Right ventricle myocardium inferior (tissue), 1 donor: ENCODE measurements around the gene RPTN. TPM values are rescaled to one million over a fixed set of nuclear protein-coding genes. Genes with fewer than 3 reads are reported as not detected.

Experiments used
- ATAC-seq: fragments of 200-7000 bp; cut with Tn5 transposase; one replicate; pipeline ENCODE4 v1.9.1; 2020; ENCODE audit warnings: mild to moderate bottlenecking, moderate library complexity
- DNase-seq: peaks from one replicate; pipeline ENCODE4 v3.0.0; 2021; ENCODE audit errors: missing footprints
- intact Hi-C: fragments of 100-400 bp; cut with DNase I; formaldehyde crosslinking; loops from one replicate; pipeline ENCODE4 v1.11.0; 2022
- long read RNA-seq: library from polyadenylated mRNA; unstranded; transcript quantifications from one replicate; pipeline ENCODE4 v2.0.0, GENCODE V29; 2021
- total RNA-seq: library from RNA; stranded (reverse); fragmentation: NEBNext Ultra II Directional; extraction: Animal tissue kit (Norgen Biotek cat#: 25700); gene quantifications from one replicate; pipeline ENCODE4 v1.2.1, GENCODE V29; 2021
- donor health status: DM: no; HTN: yes; CAD: no; lungs with severe emphysema.

Gene RPTN
- total RNA-seq = not detected
- long read RNA-seq = 0 reads

- DNase-seq (no peak), ATAC-seq (no peak)
- intact Hi-C loops = no loop called here
These were observed at the start of gene RPTN for GRCh38 chr1:152159144-152159543. Gene RPTN, minus strand, starts transcription at chr1:152159228. Its CDS starts 1,339 bp downstream, at chr1:152157889.

DNA sequence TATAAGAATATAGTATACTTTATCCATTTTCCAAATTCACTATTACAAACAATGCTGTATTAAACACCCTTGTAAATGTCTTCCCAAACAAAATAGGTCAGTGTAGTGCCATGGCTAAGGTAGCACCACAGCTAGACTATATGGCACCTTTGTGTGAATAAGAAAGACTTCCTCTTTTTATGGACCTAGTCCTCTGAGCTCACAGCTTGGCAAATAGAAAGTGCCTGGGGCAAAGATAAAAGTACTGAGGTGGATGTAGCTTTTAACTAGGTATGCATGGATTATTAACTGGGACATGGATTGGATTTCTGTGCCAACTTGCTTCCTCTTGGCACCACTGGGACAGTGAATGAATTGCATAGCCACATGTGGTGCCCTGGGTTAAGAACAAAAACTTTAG, 40.0 kb upstream of the RPTN start:
- no peak for ATAC-seq
- intact Hi-C loops = no loop called here
- no peak for DNase-seq

DNA sequence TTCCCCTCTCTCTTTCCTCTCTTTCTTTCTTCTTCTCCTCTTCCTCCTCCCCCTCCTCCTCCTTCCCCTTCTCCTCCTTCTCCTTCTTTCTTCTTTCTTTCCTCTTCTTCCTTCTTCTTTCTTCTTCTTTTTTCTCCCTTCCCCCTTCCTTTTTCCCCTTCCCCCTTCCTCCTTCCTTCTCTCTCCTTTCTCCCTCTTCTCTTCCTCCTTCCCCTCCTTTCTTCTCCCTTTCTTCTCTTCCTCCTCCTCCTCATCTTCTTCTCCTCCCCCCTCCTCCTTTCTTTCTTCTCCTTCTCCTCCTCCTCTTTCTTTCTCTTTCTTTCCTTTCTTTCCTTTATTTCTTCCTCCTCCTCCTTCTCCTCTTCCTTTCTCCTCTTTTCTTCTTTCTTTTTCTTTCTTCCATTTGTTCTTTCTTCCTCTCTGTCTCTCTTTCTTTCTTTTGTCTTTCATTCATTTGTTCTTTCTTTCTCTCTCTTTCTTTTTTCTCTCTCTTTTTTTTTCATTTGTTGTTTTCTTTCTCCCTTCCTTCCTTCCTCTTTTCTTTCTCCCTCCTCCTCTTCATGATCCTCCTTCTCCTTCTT, 38.4 kb upstream of the RPTN start:
- intact Hi-C loops = no loop called here
- DNase-seq (no peak), ATAC-seq (no peak)

DNA sequence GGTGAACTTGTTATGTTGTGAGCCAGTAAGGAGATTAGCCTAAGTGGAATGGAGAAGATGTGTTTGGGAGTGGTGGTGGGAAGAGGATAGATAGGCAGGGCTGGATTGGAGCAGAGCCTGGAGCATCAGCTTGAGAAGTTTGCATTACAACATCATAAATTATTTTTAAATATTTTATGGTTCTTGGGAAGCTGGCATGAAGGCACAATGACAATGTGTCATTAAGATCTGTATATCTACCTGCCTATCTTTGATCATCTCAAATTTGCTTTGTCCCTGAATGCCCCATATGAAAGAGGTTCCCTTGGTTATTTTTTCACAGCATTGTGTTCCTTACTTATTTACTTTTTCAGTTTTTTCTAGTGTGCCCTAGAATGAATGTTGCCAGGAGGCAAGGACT, 32.7 kb upstream of the RPTN start:
- no peak for DNase-seq
- no peak for ATAC-seq
- intact Hi-C loops = no loop called here

DNA sequence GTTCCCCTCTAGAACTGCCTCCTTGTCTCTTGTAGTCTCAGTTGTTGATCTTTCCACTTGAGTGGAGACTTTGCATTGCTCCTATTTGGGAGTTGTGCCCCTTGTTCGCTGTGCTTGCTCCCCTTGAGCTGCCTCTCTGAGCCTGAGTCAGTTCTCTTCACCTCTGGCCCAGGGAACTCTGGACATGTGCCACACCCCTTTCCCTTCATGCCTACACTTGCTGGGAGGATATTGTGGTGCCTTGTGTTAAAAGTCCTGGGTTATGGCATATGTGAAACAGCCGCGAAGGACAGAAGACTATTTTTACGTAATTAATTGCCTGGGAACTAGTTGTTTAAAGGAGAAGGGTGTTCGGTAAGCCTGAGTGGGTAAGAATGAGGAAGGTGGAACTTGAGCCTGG, 32.2 kb upstream of the RPTN start:
- intact Hi-C loops = no loop called here
- ATAC-seq (no peak), DNase-seq (no peak)

DNA sequence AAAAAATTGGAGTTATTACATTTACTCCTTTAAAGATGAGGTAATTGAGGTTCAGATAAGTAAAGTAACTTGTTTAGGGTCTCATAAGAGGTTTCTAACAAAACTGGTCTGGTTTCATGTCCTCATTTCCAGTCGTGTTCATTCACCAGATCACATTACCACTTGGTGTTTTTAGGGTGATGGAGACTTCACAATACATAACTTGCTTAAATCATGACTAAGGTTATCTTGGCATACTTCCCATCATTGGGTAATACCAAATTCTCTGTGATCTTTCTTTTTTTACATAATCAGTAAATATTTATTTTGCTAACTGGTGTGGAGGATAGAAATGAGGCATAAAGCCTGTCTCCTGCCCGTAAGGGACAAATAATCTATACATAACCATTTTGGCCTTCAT, 31.6 kb upstream of the RPTN start:
- no peak for ATAC-seq
- intact Hi-C loops = no loop called here
- no peak for DNase-seq

GRCh38 chr1:152189657-152190442, 30.8 kb upstream of the RPTN start:
- ATAC-seq (peak; percentile 65), DNase-seq (peak; percentile 72)
- intact Hi-C loops = loop anchor here (1.0 to 10.0 kb wide), 3 partner anchors 251 to 268 kb away; no protein-coding TSS in a partner anchor

DNA sequence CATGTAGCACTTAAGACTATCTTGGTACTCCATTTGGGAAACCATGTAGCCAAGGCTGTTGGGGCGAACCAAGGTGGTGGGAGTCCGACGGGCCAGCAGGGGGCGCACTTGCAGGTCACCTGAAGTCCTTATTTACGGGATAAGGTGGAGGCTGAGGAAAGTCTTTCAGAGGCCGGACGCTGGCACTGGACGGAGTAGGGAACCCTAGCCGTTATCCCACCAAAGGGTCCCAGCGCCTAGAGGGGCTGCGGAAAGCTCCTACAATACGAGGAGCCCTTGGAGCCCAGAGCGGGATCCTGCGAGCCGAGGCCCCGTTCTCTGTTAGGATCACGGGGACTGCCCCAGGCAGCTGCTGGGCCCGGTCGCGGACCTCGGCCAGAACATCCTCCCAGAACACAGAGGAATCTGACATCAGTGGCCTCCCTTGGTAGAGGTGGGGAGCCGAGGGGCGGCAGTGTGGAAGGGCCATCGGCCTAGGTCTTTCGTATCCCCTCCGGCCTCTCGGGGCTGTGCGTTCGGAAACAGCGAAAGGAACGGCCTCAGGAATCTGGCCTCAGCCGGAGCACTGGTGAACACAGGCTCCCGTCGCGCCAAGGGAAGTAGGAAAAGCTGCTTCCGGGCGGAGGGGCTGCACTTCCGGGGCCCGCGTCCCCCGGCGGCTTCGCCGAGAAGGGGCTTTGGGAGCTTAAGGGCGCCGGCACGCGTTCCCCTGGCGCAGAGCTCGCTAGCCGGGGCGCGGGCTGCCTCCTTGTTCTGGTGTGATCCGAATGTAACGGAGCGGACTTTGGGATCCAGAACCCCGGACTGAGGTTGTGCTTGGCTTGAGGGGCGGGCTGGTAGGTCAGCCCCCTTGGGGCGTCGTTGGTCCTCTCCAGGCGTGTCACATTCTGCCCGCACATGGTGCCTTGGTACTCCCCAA, 29.9 kb upstream of the RPTN start:
- DNase-seq = peak; percentile 87
- intact Hi-C loops = loop anchor here (1.0 to 10.0 kb wide), 3 partner anchors 252 to 269 kb away; no protein-coding TSS in a partner anchor
- ATAC-seq = peak; percentile 80

GRCh38 chr1:152186556-152187285, 27.7 kb upstream of the RPTN start:
- intact Hi-C loops = loop anchor here (10.0 kb wide), 1 partner anchor 252 kb away; no protein-coding TSS in a partner anchor
- ATAC-seq (no peak), DNase-seq (no peak)

DNA sequence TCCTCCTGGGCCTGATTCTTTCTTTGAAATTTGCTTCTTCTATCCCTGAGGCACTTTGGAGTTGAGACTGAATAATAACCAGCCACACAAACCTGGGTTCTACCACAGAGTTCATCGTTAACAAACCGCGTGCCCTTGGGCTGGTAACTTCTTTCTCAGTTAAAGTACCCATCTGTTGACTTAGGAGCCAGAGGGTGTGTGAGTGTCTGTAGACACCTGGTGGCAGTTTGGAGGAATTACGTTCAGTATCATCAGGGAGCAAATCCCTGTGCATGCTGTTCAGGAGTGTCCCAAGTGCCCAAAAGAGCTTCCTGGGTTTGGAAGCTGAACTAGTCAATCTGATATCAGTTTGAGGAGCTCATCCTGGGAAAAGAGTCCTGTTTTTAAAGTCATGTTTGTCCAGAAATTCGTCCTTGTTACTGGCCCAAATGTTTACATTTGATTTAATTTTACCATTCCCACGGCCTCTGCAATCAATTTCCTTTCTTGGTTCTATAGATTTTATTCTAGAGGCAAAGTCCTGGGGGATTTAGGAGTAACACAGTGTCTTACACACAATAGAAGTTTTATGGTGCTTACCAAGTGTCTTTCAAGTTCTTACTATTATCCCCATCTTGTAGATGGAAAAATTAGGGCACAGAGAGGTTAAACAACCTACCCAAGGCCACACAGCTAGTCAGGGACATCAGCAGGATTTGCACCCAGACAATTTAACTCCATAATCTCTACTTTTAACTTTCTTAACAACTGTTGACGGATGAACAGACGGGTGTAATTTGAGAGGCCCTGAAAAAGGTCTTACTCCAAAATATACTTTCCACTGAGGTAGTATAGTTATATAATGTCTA, 26.7 kb upstream of the RPTN start:
- intact Hi-C loops = loop anchor here (1.0 to 10.0 kb wide), 3 partner anchors 45 to 251 kb away; no protein-coding TSS in a partner anchor
- no peak for DNase-seq
- ATAC-seq = peak; percentile 49

- ATAC-seq (no peak), DNase-seq (no peak)
- intact Hi-C loops = loop anchor here (10.0 kb wide), 1 partner anchor 248 kb away; no protein-coding TSS in a partner anchor
These were observed 23.9 kb upstream of the RPTN start for GRCh38 chr1:152182944-152183361.

GRCh38 chr1:152182431-152182830, 23.4 kb upstream of the RPTN start:
- DNase-seq = no peak
- intact Hi-C loops = loop anchor here (10.0 kb wide), 1 partner anchor 248 kb away; no protein-coding TSS in a partner anchor
- no peak for ATAC-seq

DNA sequence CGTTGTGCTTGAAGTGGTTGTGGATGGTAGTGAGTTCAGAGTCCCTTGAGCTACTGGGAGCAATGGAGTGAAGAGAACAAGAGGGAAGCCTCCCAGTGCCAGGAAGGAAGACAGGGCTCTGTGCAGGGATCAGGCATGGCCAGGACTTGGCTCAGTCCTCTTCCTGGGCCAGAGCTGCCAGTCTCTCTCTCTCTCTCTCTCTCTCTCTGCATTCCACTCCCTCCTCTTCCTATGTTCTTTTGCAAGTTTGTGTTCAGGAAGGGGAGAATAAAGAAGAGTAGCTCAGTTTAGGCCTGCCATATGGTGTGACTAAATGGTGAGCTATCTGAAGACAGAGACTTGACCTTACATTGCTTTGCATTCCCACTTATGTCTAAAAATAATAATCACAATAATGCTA, 20.5 kb upstream of the RPTN start:
- DNase-seq (no peak), ATAC-seq (no peak)
- intact Hi-C loops = no loop called here

- ATAC-seq = no peak
- DNase-seq = no peak
- intact Hi-C loops = no loop called here
These were observed 11.4 kb upstream of the RPTN start for GRCh38 chr1:152170287-152170905.

- intact Hi-C loops = no loop called here
- no peak for ATAC-seq
- no peak for DNase-seq
These were observed 10.5 kb upstream of the RPTN start for GRCh38 chr1:152169366-152170025.

DNA sequence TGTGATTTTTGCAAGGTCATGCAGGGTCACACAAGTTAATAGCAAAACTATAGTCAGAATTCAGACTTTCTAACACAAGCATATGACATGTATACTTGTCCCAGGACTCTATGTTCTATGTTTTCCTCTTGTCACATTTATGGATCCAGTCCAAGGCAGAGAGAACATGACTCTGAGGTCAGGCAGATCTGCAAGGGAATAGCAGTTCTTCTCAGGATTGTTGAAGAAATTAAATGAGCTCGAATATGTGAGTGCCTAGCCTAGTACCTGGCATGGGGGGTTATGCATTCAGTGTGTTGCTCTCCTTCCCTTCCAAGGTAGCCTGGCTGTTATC, 9.5 kb upstream of the RPTN start:
- ATAC-seq (peak; percentile 80), DNase-seq (no peak)
- intact Hi-C loops = no loop called here
